A673 (cell line): Measurements from ENCODE around the gene PCSK1. TPM values are rescaled to one million over a fixed set of nuclear protein-coding genes. Genes with fewer than 3 reads are reported as not detected.

Source experiments
- BruUV-seq: library from RNA; stranded (reverse); fragments of 400-500 nt; replicated peaks from 2 replicates; lab custom pipeline; 2021; lab: Mats Ljungman, UMichigan
- CTCF ChIA-PET: fragments of 300-600 bp; sonication (Branson Sonifier 250); formaldehyde crosslinking; loops from one replicate; lab custom pipeline; 2022; ENCODE audit warnings: antibody characterized with exemption; lab: Charles Lee
- POLR2A ChIA-PET: fragments of 300-600 bp; sonication (Branson Sonifier 250); formaldehyde crosslinking; loops from one replicate; lab custom pipeline; 2022; ENCODE audit warnings: antibody characterized with exemption; ENCODE audit not compliant: low non-redundant PET; lab: Charles Lee
- DNase-seq: peaks from one replicate; pipeline ENCODE4 v3.0.0-alpha.2; 2015; ENCODE audit warnings: low spot score
- H3K27ac ChIP-seq: fragments of 200-600 bp; sonication (generic); 2 replicates; pipeline ENCODE4 v1.5.1; 2016; ENCODE audit warnings: mixed run types, low read depth, mild to moderate bottlenecking, mixed read lengths, antibody characterized with exemption, low read length; ENCODE audit not compliant: poor library complexity, severe bottlenecking
- H3K27me3 ChIP-seq: fragments of 200-600 bp; sonication (generic); replicated peaks from 2 replicates; pipeline ENCODE4 v1.6.1; 2017; ENCODE audit warnings: mixed run types, low read depth, mild to moderate bottlenecking, mixed read lengths, antibody characterized with exemption, low read length; ENCODE audit not compliant: insufficient read depth, poor library complexity
- H3K36me3 ChIP-seq: fragments of 200-600 bp; sonication (generic); 2 replicates; pipeline ENCODE4 v1.6.1; 2016; ENCODE audit warnings: mixed run types, mild to moderate bottlenecking, mixed read lengths, antibody characterized with exemption, low read length; ENCODE audit not compliant: insufficient read depth, poor library complexity, severe bottlenecking
- H3K4me1 ChIP-seq: fragments of 200-600 bp; sonication (generic); 2 replicates; pipeline ENCODE4 v1.6.1; 2017; ENCODE audit warnings: mixed run types, mild to moderate bottlenecking, mixed read lengths, antibody characterized with exemption, low read length; ENCODE audit not compliant: insufficient read depth, poor library complexity, severe bottlenecking
- H3K4me3 ChIP-seq: fragments of 200-600 bp; sonication (generic); 2 replicates; pipeline ENCODE4 v1.5.1; 2016; ENCODE audit warnings: low read depth, mixed run types, mild to moderate bottlenecking, mixed read lengths, low read length; ENCODE audit not compliant: poor library complexity, severe bottlenecking
- H3K9me3 ChIP-seq: fragments of 200-600 bp; sonication (generic); 2 replicates; pipeline ENCODE4 v1.6.1; 2016; ENCODE audit warnings: mixed run types, low read depth, mild to moderate bottlenecking, mixed read lengths, antibody characterized with exemption, low read length; ENCODE audit not compliant: poor library complexity, severe bottlenecking
- EZH2 ChIP-seq: fragments of 200-600 bp; sonication (generic); IDR thresholded peaks from 2 replicates; pipeline ENCODE4 v1.6.1; 2017; ENCODE audit warnings: borderline replicate concordance, low read depth, mild to moderate bottlenecking, mixed read lengths, antibody characterized with exemption, low read length; ENCODE audit not compliant: poor library complexity, severe bottlenecking
- intact Hi-C: fragments of 100-400 bp; cut with micrococcal nuclease; formaldehyde crosslinking; loops from one replicate; pipeline ENCODE4 v1.10.0; 2022; ENCODE audit not compliant: unreplicated experiment
- total RNA-seq: library from RNA; stranded (reverse); gene quantifications from 2 replicates; pipeline ENCODE4 v1.2.3, GENCODE V29; 2021
- TF ChIP-seq, protein P1 (sequence below): fragments of 300-800, 200-600 bp; sonication (generic); conservative IDR thresholded peaks from 2 replicates; pipeline ENCODE4 v1.5.1; 2017; ENCODE audit warnings: low read depth, mild to moderate bottlenecking, antibody characterized with exemption, low read length, moderate library complexity, mixed read lengths

The PCSK1 gene
- total RNA-seq, 1 experiment from 2014 or later: 0.92 TPM

DNA sequence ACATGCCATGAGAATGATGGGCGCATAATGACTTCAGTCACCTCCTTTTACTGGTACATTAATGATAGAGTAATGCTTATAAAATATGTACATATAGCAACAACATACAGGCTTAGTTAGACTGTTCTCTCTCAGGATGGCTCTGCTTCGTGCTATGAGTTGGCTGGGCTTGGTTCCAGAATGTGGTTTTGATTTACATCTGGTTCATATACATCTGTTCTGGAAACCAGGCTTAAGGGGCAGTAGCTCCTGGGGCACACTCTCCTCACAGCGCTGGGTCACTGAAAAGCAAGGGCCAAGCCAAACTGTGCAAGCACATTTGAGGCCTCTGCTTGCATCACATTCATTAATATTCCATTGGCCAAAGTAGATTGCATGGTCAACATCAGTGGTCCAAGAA is 44.9 kb downstream of the PCSK1 start:
- POLR2A ChIA-PET: no interaction called here
- BruUV-seq: no TSS peak
- peaks cover 3% of the 10 kb centered on the region for H3K4me1 ChIP-seq
- TF ChIP-seq, protein P1, sequence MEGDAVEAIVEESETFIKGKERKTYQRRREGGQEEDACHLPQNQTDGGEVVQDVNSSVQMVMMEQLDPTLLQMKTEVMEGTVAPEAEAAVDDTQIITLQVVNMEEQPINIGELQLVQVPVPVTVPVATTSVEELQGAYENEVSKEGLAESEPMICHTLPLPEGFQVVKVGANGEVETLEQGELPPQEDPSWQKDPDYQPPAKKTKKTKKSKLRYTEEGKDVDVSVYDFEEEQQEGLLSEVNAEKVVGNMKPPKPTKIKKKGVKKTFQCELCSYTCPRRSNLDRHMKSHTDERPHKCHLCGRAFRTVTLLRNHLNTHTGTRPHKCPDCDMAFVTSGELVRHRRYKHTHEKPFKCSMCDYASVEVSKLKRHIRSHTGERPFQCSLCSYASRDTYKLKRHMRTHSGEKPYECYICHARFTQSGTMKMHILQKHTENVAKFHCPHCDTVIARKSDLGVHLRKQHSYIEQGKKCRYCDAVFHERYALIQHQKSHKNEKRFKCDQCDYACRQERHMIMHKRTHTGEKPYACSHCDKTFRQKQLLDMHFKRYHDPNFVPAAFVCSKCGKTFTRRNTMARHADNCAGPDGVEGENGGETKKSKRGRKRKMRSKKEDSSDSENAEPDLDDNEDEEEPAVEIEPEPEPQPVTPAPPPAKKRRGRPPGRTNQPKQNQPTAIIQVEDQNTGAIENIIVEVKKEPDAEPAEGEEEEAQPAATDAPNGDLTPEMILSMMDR: no peak
- TF ChIP-seq EZH2: no peak
- H3K9me3 ChIP-seq: no peaks in the 10 kb centered on the region
- CTCF ChIA-PET: no interaction called here
- no peak for DNase-seq
- no peaks in the 10 kb centered on the region for H3K36me3 ChIP-seq
- no peak overlapping the region for H3K4me3 ChIP-seq
- H3K27me3 ChIP-seq: no peaks in the 10 kb centered on the region
- H3K27ac ChIP-seq: no peak overlapping the region
- intact Hi-C loops: no loop called here

DNA sequence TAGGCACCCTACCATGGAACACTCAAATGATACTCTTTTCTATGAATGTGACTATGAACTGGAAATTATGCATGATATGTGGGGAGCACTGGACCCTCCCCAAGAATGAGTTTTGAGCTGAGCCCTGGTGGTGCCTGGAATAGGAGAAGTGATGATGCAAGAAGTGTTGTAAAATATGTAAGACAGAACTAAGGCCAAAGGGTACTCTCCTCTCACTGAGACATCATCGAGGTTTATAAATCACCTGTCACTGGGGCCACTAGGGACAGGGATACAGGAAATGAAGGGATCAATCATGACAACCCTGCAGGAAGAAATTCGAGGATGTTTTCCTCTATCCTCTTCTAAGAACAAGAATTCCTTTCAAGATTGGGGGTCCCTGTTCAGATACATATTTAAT is 45.4 kb downstream of the PCSK1 start:
- Histone ChIP-seq H3K27me3 (no peaks in the 10 kb centered on the region), H3K27ac (no peak overlapping the region), H3K9me3 (no peaks in the 10 kb centered on the region), H3K4me1 (peaks cover 3% of the 10 kb centered on the region), H3K4me3 (no peak overlapping the region), H3K36me3 (no peaks in the 10 kb centered on the region)
- TF ChIP-seq, protein P1: no peak
- no peak for DNase-seq
- ChIA-PET CTCF (no interaction called here), POLR2A (no interaction called here)
- intact Hi-C loops: no loop called here
- no TSS peak for BruUV-seq

DNA sequence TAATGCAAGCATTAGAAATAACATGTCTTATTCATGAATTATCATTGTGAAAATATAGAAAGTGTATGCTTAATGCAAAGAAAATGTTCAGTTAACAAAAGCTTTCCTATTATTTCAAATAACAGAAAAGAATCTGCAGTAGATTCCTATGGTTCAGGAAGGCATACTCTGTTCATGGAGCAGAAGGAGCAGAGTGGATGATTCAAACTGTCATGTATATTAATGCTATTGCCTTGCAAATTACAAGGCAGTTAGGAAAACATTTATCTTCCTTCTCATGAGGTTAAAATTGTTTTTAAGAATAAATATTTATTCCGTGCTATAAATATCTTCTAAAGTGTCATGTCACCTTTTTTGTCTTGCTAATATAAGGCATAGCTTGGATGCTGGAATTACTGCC is 47.5 kb downstream of the PCSK1 start:
- H3K4me1 ChIP-seq: peaks cover 3% of the 10 kb centered on the region
- TF ChIP-seq EZH2: no peak
- TF ChIP-seq, protein P1: no peak
- no TSS peak for BruUV-seq
- H3K27ac ChIP-seq: no peak overlapping the region
- H3K9me3 ChIP-seq: no peaks in the 10 kb centered on the region
- no peak overlapping the region for H3K4me3 ChIP-seq
- no peak for DNase-seq
- ChIA-PET POLR2A (no interaction called here), CTCF (no interaction called here)
- H3K36me3 ChIP-seq: no peaks in the 10 kb centered on the region
- intact Hi-C loops: no loop called here
- H3K27me3 ChIP-seq: no peaks in the 10 kb centered on the region
